ENCODE measurements around the gene TNPO2. TPM values are rescaled to one million over a fixed set of nuclear protein-coding genes. Genes with fewer than 3 reads are reported as not detected.

The TNPO2 gene
- total RNA-seq, 1 experiment from 2014 or later: 105 TPM

- no peak for TF ChIP-seq SMAD3 (CRISPR knock-in tag; IDR thresholded peaks at IDR 0.05; ENCODE audit: borderline replicate concordance)
- TF ChIP-seq FOXK1 (CRISPR knock-in tag; IDR thresholded peaks at IDR 0.05): peak; percentile 77
- TF ChIP-seq CREM (CRISPR knock-in tag; IDR thresholded peaks at IDR 0.05): peak; percentile 76; the same call in 1 of the 2 replicates
- no peak; the same call in 1 of the 2 replicates for TF ChIP-seq E2F5 (CRISPR knock-in tag; IDR thresholded peaks at IDR 0.05)
- TF ChIP-seq PRRX2 (CRISPR knock-in tag; IDR thresholded peaks at IDR 0.05): no peak
- TF ChIP-seq ZNF121 (CRISPR knock-in tag; IDR thresholded peaks at IDR 0.05): no peak
- no peak for TF ChIP-seq ATF3 (CRISPR knock-in tag; conservative IDR thresholded peaks at IDR 0.05)
- no peak for TF ChIP-seq TCF7 (CRISPR knock-in tag; IDR thresholded peaks at IDR 0.05; ENCODE audit: low read depth)
- no peak for TF ChIP-seq IRF2 (CRISPR knock-in tag; IDR thresholded peaks at IDR 0.05; ENCODE audit: borderline replicate concordance, low read depth)
- TF ChIP-seq TEAD1 (CRISPR knock-in tag; IDR thresholded peaks at IDR 0.05): peak; percentile 42; the same call in 1 of the 2 replicates
- no peak for TF ChIP-seq GABPB1 (CRISPR knock-in tag; IDR thresholded peaks at IDR 0.05)
- TF ChIP-seq ATF1 (CRISPR knock-in tag; IDR thresholded peaks at IDR 0.05): 0 out of 2 replicates have a peak, but pooled peaks have one; percentile 62
- TF ChIP-seq NFATC4 (CRISPR knock-in tag; IDR thresholded peaks at IDR 0.05): peak; percentile 74; the same call in 1 of the 2 replicates
- TF ChIP-seq CREB1 (CRISPR knock-in tag; IDR thresholded peaks at IDR 0.05): no peak
- TF ChIP-seq AR (CRISPR knock-in tag; IDR thresholded peaks at IDR 0.05): peak; percentile 67; the same call in 1 of the 2 replicates
- no peak for TF ChIP-seq ZNF138 (CRISPR knock-in tag; conservative IDR thresholded peaks at IDR 0.05)
- TF ChIP-seq JAZF1 (CRISPR knock-in tag; IDR thresholded peaks at IDR 0.05): no peak
- TF ChIP-seq ESRRA (CRISPR knock-in tag; IDR thresholded peaks at IDR 0.05; ENCODE audit: borderline replicate concordance): no peak
- no peak for TF ChIP-seq ZNF671 (CRISPR knock-in tag; IDR thresholded peaks at IDR 0.05)
- TF ChIP-seq CTCF (IDR thresholded peaks at IDR 0.05): no peak
- TF ChIP-seq HMGXB4 (CRISPR knock-in tag; IDR thresholded peaks at IDR 0.05): 0 out of 2 replicates have a peak, but pooled peaks have one; percentile 38
- TF ChIP-seq ZNF416 (CRISPR knock-in tag; IDR thresholded peaks at IDR 0.05): peak; percentile 75; the same call in 1 of the 2 replicates
- peak; percentile 17; the same call in 1 of the 2 replicates for TF ChIP-seq HMGA2 (CRISPR knock-in tag; IDR thresholded peaks at IDR 0.05)
- TF ChIP-seq GRHL2 (CRISPR knock-in tag; IDR thresholded peaks at IDR 0.05; ENCODE audit: insufficient replicate concordance, severe bottlenecking): no peak
- no peak for TF ChIP-seq E2F4 (CRISPR knock-in tag; IDR thresholded peaks at IDR 0.05; ENCODE audit: borderline replicate concordance, low read depth)
- no peak for TF ChIP-seq OVOL2 (CRISPR knock-in tag; IDR thresholded peaks at IDR 0.05; ENCODE audit: borderline replicate concordance)
- TF ChIP-seq IRF1 (CRISPR knock-in tag; IDR thresholded peaks at IDR 0.05): no peak
- peak; percentile 76 for TF ChIP-seq MAX (CRISPR knock-in tag; IDR thresholded peaks at IDR 0.05)
- no peak for TF ChIP-seq MYBL2 (CRISPR knock-in tag; IDR thresholded peaks at IDR 0.05)
Observed at GRCh38 chr19:12681074-12681987, 42.4 kb downstream of the TNPO2 start, which contains the start of gene DHPS (continued).

Measured in WTC11 (cell line).